NCI-H2107 (cell line): ENCODE data around the gene SGTA.

Experiments
- DNase-seq: peaks from one replicate; lab custom pipeline; 2025; lab: John Stamatoyannopoulos, UW

Gene SGTA

DNA sequence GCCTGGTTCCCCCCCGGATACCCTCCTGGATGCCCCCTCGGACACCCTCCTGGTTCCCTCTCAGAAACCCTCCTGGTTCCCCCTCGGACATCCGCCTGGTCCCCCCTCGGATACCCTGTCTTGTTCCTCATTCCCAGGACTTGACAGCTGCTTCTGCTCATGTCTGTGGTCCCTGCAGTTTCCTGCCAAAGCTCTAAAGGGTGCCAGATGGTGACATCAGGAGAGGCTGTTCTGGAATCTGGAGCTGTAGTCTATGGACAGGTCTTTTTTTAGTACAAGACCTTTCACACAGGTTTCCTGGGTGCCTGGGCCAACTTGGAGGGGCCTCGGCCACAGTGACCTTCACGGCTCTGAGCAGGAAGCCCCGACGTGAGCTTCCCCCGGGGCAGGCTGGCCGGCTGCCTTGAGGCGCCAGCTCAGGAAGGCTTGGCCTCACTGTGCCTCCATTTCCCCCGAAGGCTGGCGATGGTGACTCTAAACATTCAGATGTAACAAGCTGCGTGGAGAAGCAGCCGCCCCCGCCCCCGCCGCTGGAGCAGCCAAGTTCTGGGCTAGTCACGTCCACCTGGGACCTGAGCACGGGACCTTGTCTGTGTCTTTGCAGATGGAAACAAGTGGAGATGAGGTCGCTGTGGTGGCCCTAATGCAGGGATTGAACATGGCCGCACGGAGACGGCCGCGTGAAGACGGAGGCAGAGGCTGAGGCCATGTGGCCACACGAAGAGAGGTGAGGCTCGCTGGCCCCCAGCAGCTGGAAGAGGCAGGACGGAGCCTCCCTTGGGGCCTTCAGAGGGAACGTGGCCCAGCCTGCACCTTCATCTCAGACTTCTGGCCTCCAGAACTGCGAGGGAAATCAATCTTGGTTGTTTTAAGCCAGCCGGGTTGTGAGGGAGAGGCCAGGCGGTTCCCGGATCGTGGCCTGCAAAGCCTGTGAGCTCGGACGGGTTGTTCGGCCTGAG lies 12.7 kb downstream of the SGTA start:
- no peak for DNase-seq

DNA sequence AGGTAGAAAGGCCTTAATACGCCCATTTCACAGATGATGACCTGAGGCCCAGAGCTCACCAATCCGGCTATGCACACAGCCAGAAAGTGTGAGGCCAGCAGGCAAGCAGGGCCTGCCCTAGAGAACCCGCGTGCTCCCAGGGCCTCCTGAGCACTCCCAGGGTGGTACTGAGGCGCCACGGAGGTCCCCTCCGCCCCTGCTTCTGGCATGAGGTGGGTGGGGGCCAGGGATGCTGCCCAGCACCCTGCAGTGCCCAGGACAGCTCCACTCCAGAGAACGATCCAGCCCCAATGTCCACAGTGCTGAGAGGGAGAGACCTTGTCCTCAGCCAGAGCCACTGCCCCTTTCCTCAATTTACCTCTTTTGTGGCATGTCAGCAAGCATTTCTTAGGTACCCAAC lies 13.9 kb downstream of the SGTA start:
- DNase-seq = no peak

DNA sequence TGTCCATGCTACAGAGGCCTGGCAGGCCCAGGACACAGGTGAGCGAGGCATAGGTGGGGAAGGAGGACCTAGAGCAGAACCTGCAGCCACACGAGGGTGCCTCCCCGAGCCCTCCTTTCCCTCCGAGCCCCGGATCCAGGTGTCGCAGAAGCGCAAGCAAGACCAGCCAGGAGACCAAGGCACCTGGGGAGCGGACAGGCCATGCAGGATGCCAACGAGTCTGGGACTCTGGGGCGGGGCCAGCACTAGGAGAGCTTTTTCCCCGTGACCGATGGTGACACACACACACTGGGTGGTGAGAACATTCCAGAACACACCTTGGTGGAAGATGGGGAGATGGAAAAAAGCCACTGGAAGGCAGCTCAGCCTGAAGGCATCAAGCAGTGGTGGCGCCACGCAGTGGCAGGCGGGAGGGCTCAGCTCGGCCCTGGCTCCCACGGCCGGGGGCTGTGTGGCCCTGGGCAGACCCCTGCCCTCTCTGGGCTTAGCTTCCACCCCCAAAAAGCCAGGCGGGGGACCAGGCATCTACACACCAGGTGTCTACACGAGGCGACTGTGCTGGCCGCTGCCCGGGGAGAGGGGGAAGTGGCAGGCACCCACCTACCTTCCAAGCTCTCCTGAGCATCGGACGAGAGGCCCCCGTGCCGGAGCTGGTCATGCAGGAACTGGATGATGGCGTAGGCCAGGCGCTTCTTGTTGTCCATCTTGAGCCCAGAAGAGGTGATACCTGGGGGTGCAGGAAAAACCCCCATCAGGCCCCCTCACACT lies 14.5 kb downstream of the SGTA start:
- DNase-seq = no peak

DNA sequence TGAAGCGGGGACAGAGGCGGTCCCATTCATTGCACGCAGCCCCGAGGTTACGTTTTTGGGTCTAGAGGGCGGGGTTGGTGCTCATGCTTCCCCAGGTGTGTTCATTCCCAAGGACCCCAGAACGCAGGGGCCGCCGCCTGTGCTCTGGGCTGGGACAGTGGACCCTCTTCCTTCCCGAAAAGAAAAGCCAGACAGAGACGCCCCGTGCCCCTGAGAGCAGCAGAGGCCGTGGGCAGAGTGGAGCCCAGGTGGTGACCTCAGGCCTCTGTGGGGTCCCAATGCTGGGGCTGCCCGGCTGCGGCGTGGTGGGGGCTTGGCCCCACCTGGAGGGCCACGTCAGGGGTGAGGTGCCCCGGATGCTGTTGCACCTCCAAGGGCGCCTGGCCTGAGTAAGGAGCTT lies 15.4 kb downstream of the SGTA start:
- DNase-seq = no peak

DNA sequence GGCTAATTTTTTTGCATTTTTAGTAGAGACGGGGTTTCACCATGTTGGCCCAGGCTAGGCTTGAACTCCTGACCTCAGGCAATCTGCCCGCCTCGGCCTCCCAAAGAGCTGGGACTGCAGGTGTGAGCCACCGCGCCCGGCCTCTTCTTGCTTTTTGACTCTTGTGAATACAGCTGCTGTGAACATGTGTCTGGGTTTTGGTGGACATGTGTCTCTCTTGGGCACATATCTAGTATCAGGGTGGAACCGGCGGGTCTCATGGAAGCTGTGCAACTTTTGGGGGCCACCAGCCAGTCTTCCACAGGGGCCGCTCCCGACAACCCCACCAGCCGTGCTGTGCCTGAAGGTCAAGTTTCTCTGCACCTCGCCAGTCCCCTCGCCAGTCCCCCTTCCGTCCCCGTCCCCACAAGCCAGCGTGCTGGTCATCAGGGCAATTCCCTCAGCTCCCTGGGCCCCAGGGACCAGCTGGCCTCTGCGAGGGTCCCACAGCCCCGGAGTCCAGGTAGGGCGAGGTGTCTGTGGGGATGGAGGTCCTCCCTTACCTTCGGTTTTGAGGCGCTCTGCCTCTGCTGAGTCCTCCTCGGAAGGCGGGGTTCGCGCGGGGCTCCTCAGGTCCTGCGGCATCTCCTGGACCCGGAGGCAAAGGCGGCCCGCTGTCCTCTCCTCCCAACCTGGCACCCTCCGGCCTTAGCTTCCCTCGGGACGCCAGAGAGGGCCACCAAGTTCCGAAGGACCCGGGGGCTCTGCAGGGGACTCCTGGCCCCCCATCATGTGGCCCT lies 16.3 kb downstream of the SGTA start:
- no peak for DNase-seq

DNA sequence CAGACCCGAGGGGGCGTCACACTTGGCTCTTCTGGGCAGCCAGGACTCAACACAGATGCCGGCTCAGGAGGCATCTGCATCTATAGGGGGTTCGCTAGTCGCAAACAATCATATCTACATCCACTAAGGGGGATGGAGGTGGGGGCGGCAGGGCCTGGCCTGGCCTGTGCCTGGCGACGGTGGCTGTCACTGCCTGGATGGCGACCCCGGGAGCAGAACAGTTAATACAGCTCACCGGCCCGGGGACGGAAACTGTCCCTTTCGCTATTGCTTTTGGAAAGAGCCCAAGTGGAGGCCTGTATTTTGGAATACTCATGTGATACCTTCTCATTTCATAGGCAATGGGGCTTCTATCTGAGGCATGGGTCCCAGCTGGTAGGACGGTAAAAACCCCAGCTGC lies 17.7 kb downstream of the SGTA start:
- DNase-seq = no peak

DNA sequence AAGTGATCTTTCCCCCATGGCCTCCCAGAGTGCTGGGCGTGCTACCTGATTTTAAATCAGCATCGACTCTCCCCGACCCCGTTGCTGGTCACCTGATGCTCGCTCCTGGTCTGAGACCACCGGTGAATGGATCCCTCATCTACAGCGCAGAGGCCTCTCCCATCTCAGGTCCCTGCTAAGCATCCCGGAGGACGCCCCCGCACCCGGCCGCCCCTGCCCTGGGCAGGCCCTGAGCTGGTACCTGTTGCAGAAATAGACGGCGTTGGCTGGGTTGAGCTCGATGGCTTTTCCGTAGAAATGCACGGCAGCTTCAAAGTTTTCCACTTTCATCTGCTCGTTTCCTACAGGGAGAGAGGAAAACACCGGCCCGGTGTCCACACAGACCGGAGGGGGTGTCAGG lies 18.1 kb downstream of the SGTA start:
- DNase-seq = no peak

DNA sequence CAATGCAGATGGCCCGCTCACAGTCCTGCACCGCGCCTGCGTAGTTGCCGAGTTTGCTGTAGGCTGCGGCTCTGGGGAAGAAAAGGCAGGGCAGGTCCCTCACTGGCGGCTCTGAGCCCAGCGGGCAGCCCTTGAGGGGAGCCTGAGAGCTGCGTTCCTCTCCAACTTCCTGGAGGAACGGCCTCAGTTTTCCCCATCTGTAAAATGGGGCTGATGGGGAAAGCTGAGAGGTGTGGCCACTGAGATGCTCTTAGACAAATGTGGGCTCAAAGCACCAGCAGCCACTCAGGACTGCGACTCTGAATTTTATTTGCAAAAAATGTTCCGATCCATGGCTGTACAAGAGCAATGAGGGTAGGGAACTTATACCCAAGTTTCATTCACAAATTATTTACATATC lies 19.4 kb downstream of the SGTA start:
- no peak for DNase-seq

DNA sequence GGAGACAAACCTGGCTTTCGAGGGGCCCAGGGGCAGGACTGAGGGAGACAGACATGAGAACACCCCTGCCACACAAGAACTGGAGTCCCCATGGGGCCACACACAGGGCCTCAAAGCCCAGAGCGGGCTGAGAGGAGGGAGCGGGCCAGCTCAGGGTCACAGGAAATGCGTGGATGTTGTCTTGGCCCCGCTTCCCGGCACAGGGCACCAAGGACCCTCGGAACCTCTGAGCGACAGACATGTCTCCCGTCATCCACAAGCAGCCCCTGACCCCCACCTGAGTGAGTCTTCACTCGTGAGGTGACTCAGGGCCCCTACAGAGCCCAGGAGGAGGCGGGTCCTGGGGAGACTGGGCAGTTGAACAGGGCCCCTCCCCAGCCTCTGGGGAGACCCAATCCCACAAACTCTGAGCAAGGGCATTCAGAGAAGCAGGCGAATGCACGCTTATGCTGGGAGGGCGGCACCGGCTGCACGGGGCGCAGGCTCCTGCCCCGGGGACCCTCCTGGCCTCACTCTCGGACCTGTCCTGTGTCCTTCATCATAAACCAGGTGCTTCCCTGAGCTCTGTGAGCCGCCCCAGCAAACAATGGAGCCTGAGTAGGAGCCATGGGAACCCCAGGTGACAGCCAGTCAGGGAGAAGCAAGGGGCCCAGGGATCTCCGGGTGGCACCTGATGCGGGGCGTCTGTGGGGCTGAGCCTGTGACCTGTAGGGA lies 20.1 kb downstream of the SGTA start:
- DNase-seq = no peak

DNA sequence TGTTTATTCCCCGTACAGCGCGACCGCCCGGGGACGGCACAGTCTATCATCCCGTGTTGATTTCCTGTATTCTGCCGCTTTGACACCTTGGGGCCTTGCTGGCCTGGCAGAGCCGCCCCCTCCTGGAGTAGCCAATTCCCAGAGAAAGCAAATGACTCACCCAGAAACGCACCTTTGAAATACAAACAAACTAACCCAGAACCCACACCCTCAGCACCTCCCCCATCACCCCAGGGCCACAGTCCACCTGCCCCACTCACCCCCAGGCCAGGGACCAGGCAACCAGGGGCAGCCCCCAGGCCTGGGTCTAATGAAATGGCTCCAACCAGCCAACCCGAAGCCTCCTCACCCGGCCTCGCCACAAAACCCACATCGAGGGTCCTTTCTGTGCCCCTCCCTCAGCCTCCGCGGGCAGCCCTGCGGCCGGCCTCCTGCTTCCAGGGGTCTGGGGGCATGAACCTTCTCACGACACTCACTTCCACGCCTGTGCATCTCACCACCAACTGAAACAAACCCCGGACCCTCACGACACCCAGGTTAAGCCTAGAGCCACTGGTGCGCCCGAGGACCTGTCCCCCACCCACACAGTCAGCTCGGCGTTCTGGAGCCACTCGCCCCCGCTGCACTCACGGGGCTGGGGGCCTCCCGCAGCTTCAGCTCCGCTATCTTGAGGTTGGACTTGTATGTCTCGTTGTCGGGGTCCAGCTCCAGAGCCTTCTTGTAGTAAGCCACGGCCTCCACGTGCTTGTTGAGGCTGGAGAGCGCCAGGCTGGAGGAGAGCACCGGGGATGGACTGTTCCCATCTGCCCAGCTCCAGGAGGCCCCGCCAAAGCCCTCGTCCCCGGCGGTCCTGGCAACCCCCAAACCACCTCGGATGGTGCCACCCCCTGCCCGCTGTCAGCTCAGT lies 20.9 kb downstream of the SGTA start:
- no peak for DNase-seq

DNA sequence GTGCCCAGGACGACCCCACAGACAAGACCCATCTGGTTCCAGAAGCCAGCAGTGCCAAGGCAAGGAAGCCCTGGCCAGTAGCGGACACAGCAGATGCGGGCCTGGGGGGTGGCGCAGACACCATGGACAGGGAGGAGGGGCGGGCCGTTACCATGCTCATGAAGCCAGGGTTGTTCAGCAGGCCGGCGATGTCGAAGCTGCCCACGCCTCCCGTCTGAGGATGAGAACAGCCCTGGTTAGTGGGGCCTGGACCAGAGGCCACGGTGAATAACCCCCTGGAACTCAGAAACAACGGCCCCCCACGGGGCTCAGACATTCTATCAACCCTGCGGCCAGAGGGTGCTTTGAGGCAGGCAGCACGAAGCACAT lies 21.8 kb downstream of the SGTA start:
- DNase-seq = no peak

DNA sequence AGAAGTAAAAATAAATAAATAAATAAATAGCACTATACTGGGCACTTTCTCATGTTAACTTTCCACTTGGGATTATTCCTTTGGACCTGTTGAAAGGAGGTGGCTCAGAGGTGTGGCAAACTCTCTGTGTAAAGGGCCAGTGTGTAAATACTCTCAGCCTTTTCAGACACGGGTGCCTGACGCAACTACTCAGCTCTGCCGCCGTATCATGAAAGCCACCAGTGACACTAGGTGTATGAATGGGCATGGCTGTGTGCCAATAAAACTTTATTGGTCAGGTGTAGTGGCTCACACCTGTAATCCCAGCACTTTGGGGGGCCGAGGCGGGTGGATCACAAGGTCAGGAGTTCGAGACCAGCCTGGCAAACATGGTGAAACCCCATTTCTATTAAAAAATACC lies 23.1 kb downstream of the SGTA start:
- DNase-seq = no peak

DNA sequence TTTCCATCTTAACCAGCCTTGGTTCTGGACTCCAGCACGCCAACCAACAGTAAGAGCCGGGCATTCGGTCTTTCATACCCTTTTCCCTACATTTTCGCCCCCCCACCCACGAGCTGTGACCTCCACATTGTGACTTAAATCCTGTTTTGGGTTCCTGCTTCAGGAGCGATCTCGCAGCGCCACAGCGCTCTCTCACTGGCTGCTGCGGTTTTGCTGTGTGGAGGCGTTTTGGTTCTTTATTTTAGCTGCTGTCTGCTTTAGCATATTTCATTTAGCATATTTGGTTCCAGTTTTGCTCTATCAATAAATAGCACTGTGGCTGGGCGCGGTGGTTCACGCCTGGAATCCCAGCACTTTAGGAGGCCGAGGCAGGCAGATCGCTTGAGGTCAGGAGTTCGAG lies 23.7 kb downstream of the SGTA start:
- no peak for DNase-seq

DNA sequence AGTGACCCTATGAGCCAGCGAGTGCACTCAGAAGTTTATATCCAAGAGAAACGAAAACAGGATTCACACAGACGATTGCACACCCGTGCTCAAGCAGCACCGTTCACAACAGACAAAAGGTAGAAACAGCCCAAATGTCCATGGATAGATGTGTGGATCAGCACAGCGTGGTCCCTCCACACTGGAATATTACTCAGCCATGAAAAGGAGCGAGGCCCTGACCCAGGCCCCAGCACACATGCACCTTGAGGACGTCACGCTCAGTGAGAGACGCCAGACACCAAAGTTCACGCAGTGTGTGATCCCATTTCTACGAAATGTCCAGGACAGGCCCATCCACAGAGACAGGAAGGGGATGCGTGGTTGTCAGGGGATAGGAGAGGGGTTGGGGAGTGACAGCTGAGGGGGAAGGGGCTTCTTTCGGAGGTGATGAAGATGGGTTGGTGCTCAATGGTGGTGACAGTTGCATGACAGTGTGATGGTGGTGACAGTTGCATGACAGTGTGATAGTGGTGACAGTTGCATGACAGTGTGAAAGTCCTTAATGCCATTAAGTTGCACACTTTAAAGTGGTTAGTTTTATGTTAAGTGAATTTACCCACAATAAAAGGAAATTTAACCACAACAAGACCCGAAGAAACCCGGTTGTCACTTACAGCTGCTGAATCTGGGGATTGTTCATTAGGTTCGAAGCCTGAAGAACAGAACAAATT lies 24.3 kb downstream of the SGTA start:
- DNase-seq = no peak

DNA sequence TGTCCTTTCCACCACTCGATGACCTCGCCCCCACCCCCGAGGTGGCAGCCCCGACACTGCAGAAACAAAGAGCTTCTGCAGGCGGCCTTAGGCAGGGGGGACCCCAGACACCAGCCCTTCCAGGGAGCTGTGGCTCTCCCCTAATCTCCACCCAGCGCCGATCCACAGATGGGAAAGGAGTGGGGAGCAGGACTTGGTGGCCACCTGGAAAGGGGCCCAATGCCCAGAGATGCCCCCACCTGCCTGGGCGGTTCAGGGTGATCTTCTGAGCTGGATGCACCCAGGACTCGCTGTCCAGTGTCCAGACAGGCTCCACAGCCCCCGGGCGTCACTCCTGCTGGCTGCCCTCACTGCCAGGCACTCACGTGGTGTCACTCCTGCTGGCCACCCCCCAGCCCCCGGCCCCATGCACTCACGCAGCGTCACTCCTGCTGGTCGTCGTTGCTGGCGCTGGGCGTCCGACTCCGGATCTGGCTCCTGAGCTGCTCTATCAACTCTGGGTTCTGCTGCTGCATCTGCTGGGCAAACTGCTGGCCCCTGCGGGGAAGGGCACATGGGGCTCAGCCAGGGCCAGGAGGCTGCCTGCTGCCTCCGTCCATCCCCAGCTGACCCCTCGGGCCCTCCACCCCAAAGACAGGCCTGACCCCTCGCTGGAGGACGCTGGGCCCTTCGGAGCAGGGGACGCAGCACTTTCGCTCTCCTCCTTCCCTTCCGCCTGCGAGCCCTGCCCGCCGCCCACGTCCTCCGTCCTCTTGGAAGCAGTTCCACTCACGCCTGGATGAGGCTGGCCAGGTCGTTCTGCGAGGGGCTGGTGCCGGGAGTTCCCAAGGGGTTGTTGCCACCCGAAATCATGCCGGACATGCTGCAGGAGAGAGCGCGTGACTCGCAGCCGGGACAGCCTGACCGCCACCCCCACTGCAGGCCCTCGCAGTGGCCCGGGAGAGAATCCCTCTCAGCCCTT lies 25.9 kb downstream of the SGTA start:
- no peak for DNase-seq

DNA sequence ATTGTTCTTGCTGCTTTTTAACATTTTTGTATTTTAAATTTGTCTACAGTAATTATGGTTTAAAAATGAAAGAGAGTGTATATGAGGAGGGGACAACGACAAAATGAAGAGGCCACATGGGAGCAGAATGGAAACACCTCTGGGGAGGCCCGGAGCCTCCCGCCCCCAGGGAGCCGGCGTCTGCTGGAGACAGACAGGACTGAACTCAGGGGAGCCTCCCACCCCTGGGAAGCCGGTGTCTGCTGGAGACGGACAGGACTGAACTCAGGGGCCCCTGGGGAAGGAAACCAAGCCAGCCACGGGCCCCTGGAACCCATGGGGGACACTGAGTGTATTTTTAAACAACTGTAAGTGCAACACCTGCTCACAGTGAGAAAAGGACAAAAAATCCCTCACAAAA lies 26.6 kb downstream of the SGTA start:
- DNase-seq = no peak

DNA sequence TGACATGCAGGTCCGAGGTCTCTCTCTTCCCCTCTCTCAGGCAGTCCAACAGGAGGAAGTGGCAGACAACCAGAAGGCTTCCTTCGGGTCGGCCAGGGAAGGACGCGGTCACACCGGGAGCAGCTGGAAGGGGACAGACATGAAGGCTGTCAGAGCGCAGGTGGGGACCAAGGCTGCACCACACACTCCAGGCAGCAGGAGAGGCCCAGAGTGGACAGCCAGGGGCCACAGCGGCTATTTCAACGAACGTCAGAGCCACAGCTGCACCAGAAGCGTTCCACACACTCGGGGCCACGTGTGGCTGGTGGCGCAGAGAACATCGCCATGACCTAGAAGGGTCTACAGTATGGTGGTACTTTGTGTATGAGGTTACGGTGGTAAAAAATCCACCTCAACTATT lies 27.3 kb downstream of the SGTA start:
- DNase-seq = no peak

DNA sequence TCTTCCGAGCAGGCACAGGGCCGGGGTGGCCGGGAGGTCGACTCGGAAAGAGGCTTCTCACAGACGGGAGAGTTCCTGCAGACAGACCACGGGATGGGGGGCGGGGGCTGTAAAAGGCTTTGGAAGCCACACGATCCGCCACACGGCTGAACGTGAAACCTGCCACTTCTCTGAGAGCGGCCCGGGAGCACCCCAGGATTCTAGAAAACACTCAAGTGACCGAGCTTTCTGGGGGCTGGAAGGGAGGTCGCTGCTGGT lies 27.7 kb downstream of the SGTA start:
- no peak for DNase-seq
